SHP77 treated with DMSO at 0.1 percent for 48 hours (cell line): ENCODE measurements around the gene FRMPD3.
A peak's percentile ranks its signal among the peaks of the same experiment; 100 is the strongest.
"Not testable (repeated sequence)": the region's sequence is repeated elsewhere in the genome, so short reads cannot be mapped to it uniquely, and the experiment has no call there.

ENCODE experiments used
- DNase-seq: peaks from one replicate; lab custom pipeline; 2025; lab: John Stamatoyannopoulos, UW

The FRMPD3 gene

GRCh38 chrX:107448998-107449835, at the start of gene FRMPD3:
Gene FRMPD3 (plus strand): TSS chrX:107449652. CDS start chrX:107526589, 76,937 bp downstream.
- DNase-seq, result no peak

GRCh38 chrX:107420571-107420970, 28.9 kb upstream of the FRMPD3 start:
- DNase-seq, result no peak

GRCh38 chrX:107421337-107421861, 28.1 kb upstream of the FRMPD3 start:
- no peak for DNase-seq

GRCh38 chrX:107429090-107429489, 20.4 kb upstream of the FRMPD3 start:
- peak; percentile 18 for DNase-seq

GRCh38 chrX:107440187-107440586, 9.3 kb upstream of the FRMPD3 start:
- no peak for DNase-seq

- no peak for DNase-seq
Measured at GRCh38 chrX:107440692-107441091, 8.8 kb upstream of the FRMPD3 start.

GRCh38 chrX:107442914-107443527, 6.4 kb upstream of the FRMPD3 start:
- DNase-seq, result no peak

- no peak for DNase-seq
Measured at GRCh38 chrX:107445146-107445545, 4.3 kb upstream of the FRMPD3 start.

- DNase-seq, result no peak
Measured at GRCh38 chrX:107445631-107446030, 3.8 kb upstream of the FRMPD3 start.

GRCh38 chrX:107447642-107448041, 1.8 kb upstream of the FRMPD3 start:
- DNase-seq, result no peak

- no peak for DNase-seq
Measured at GRCh38 chrX:107448625-107448997, 841 bp upstream of the FRMPD3 start.

GRCh38 chrX:107450823-107451509, 1.5 kb downstream of the FRMPD3 start:
- DNase-seq, result no peak

GRCh38 chrX:107451731-107452130, 2.3 kb downstream of the FRMPD3 start:
- DNase-seq, result no peak

- no peak for DNase-seq
Measured at GRCh38 chrX:107452581-107452980, 3.1 kb downstream of the FRMPD3 start.

GRCh38 chrX:107454302-107454701, 4.8 kb downstream of the FRMPD3 start:
- no peak for DNase-seq

- no peak for DNase-seq
Measured at GRCh38 chrX:107457289-107457688, 7.8 kb downstream of the FRMPD3 start.

GRCh38 chrX:107465932-107466620, 16.6 kb downstream of the FRMPD3 start:
- DNase-seq, result no peak

- DNase-seq, result no peak
Measured at GRCh38 chrX:107467271-107467670, 17.8 kb downstream of the FRMPD3 start.

GRCh38 chrX:107470198-107470597, 20.7 kb downstream of the FRMPD3 start:
- no peak for DNase-seq

GRCh38 chrX:107470971-107471370, 21.5 kb downstream of the FRMPD3 start:
- DNase-seq, result no peak

- DNase-seq, result not testable (repeated sequence)
Measured at GRCh38 chrX:107471420-107471819, 22.0 kb downstream of the FRMPD3 start.

GRCh38 chrX:107477406-107477805, 28.0 kb downstream of the FRMPD3 start:
- DNase-seq, result no peak
